Measurements from ENCODE around the gene CST11.
"Not testable (repeated sequence)": the region's sequence is repeated elsewhere in the genome, so short reads cannot be mapped to it uniquely, and the experiment has no call there.

The CST11 gene

DNA sequence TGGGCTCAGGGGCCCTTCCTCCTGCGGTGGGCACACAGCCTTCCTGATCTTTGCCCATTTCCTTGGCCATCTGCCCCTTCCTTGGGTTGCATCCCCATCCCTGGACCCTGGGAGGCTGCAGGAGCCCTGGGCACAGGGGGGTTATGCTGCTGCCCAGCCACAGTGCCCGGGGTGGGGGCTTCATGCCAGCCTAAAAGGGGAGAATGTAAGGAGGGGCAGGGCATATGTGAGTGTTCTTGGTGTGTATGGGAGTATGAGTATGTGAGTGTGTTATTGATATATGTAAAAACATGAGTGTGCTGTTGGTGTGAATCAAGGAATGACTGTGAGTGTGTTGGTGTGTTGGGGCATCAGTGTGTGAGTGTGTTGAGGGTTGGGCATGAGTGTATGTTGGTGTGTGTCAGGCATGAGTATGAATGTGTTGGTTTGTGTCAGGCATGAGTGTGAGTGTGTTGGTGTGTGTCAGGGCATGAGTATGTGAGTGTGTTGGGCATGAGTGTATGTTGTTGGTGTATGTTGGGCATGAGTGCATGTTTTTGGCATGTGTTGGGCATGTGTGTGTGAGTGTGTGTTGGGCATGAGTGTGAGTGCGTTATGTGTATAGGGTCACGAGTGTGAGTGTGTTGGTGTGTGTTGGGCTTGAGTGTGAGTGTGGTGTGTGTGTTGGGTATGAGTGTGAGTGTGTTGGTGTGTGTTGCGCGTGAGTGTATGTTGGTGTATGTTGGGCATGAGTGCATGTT lies 23.5 kb upstream of the CST11 start:
- POLR2A ChIA-PET (ENCODE audit: low non-redundant PET): no interaction called here
- CTCF ChIA-PET: no interaction called here
- TF ChIP-seq, protein P1, sequence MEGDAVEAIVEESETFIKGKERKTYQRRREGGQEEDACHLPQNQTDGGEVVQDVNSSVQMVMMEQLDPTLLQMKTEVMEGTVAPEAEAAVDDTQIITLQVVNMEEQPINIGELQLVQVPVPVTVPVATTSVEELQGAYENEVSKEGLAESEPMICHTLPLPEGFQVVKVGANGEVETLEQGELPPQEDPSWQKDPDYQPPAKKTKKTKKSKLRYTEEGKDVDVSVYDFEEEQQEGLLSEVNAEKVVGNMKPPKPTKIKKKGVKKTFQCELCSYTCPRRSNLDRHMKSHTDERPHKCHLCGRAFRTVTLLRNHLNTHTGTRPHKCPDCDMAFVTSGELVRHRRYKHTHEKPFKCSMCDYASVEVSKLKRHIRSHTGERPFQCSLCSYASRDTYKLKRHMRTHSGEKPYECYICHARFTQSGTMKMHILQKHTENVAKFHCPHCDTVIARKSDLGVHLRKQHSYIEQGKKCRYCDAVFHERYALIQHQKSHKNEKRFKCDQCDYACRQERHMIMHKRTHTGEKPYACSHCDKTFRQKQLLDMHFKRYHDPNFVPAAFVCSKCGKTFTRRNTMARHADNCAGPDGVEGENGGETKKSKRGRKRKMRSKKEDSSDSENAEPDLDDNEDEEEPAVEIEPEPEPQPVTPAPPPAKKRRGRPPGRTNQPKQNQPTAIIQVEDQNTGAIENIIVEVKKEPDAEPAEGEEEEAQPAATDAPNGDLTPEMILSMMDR (conservative IDR thresholded peaks at IDR 0.05; ENCODE audit: low read depth): no peak
- no peak overlapping the region for H3K27ac ChIP-seq
- DNase-seq (ENCODE audit: low spot score): no peak

DNA sequence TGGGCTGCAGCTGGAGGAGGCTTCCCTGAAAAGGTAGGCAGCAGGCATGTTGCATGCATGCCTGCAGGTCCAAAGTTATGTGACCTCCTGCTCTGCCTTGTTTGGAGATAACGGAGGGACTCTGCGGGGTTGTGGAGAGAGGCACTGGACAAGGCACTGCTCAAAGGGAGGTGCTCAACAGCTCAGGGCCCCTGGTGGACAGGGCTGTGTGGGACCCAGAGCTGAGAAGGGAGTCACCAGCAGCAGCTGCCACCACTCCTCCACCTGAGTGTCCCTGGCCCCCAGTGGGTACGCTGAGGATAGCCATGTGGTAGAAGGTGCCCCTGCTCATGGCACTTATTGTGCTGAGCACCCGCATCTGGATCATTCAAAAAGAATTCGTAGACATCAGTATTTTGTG lies 22.7 kb upstream of the CST11 start:
- DNase-seq (ENCODE audit: low spot score): no peak
- TF ChIP-seq, protein P1 (conservative IDR thresholded peaks at IDR 0.05; ENCODE audit: low read depth): no peak
- CTCF ChIA-PET: no interaction called here
- no peak overlapping the region for H3K27ac ChIP-seq
- POLR2A ChIA-PET (ENCODE audit: low non-redundant PET): no interaction called here

DNA sequence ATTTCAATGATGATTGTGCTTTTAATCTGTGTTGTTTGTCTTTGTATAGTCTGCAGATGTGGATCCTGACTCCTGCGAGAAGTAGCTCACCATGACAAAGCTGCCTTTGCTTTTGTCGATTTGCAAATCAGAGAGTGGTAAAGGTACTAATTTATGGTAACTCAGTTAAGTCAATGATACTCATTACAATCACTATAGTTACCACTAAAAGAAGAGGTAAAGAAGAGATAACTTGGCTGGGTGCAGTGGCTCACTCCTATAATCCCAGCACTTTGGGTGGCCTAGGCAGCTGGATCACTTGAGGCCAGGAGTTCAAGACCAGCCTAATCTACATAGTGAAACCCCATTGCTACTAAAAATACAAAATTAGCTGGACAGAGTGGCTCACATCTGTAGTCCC lies 20.6 kb upstream of the CST11 start:
- POLR2A ChIA-PET (ENCODE audit: low non-redundant PET); H3K27ac ChIP-seq; CTCF ChIA-PET; DNase-seq (ENCODE audit: low spot score): not testable (repeated sequence)

DNA sequence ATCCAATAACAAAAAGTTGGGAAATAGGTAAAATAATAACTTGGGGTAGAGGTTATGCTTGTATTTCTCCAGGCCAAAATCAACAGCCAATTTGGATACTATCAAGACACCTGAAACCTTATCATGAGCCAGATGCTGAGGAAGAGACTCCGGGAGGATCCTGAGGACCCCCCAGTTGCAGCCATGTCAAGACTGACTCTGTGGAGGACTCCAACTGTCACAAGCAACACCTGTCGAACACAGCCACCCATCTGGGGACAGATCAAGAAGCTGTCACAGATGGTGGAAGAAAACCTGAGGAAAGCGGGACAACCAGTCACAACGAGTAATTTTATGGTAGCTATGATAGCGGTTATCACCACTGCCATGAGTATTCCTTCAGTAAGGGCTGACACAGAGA lies 19.6 kb upstream of the CST11 start:
- H3K27ac ChIP-seq; DNase-seq (ENCODE audit: low spot score); POLR2A ChIA-PET (ENCODE audit: low non-redundant PET); CTCF ChIA-PET: not testable (repeated sequence)

DNA sequence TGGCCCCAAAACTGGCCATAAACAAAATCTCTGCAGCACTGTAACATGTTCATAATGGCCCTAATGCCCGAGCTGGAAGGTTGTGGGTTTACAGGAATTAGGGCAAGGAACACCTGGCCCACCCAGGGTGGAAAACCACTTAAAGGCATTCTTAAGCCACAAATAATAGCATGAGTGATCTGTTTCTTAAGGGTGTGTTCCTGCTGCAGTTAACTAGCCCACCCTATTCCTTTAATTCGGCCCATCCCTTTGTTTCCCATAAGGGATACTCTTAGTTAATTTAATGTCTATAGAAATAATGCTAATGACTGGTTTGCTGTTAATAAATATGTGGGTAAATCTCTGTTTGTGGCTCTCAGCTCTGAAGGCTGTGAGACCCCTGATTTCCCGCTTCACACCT lies 14.3 kb upstream of the CST11 start:
- H3K27ac ChIP-seq; DNase-seq (ENCODE audit: low spot score); POLR2A ChIA-PET (ENCODE audit: low non-redundant PET); CTCF ChIA-PET: not testable (repeated sequence)

DNA sequence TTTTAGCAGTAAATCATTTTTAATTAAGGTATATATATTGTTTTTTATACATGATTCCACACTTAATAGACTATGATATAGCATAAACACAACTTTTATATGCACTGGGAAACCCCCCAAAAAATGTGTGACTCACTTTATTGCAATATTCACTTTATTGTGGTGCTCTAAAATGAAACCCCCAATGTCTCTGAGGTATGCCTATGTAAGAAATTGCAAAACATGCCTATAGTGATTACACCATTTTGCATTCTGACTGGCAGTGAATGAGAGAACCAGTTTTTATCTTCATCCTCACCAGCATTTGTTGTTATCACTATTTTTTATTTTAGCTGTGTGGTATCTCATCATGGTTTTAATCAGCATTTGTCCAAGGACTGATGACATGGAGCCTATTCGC lies 8.5 kb upstream of the CST11 start:
- TF ChIP-seq, protein P1 (conservative IDR thresholded peaks at IDR 0.05; ENCODE audit: low read depth): no peak
- DNase-seq (ENCODE audit: low spot score): no peak
- H3K27ac ChIP-seq: no peak overlapping the region
- ChIA-PET CTCF (no interaction called here), POLR2A (ENCODE audit: low non-redundant PET) (no interaction called here)

DNA sequence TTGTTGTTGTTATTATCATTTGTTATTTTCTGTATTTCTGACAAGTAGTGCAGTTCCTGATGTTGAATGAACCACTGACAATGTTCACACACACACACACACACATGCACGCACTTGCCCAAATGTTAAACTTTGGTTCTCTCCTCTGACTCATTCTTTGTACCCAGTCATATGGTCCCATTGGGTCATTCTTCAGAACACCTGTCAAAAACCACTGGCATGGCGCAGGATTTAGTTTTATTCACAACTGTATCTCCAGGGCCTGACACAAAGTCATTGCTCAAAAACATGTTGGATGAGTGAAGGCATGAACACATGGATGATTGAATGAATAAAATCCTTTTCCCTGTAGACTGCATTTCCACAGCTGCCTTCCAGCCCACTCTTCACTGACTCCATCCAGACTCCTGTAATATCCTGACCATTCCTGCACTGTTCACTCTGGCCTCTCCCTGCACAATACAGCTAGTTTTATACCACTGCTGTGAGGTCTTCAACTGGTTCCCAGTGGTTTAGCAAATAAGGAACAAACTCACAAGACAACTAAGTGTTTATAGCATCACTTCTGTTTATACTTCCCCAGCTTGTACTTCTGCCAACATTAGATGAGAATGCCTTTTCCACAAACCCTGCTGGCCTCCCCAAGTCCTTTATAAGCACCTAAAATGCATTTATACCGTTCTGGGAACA lies 6.9 kb upstream of the CST11 start:
- no peak for DNase-seq (ENCODE audit: low spot score)
- POLR2A ChIA-PET (ENCODE audit: low non-redundant PET): no interaction called here
- CTCF ChIA-PET: no interaction called here
- no peak overlapping the region for H3K27ac ChIP-seq
- TF ChIP-seq, protein P1 (conservative IDR thresholded peaks at IDR 0.05; ENCODE audit: low read depth): no peak

DNA sequence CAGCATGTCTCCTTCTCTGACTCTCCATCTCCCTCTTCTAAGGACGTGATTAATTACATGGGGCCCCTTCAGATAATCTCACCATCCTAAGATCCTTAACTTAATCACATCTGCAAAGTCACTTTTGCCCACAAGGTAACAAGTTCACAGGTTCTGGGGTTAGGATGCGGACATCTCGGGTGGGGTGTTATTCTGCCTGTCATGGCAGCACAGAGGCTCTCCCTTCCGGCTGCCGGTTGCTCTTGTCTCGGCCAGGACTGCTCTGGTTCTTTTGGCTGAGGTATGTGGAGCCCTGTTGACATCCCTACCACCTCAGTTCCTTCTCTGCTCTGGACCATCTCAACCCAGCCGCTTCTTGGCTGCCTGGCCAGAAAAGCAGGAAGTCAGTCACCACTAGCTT lies 4.2 kb upstream of the CST11 start:
- ChIA-PET CTCF (no interaction called here), POLR2A (ENCODE audit: low non-redundant PET) (no interaction called here)
- no peak overlapping the region for H3K27ac ChIP-seq
- TF ChIP-seq, protein P1 (conservative IDR thresholded peaks at IDR 0.05; ENCODE audit: low read depth): no peak
- no peak for DNase-seq (ENCODE audit: low spot score)

Measured in RWPE1 (cell line).